ENCODE measurements around the gene SMTNL1.

GRCh38 chr11:57508341-57509170 lies 28.8 kb upstream of the SMTNL1 start:
- no peak for TF ChIP-seq CTCF (IDR thresholded peaks at IDR 0.05; ENCODE audit: low read length)
- no peak for TF ChIP-seq EZH2 (optimal IDR thresholded peaks at IDR 0.05; ENCODE audit: low read depth, low read length)
- TF ChIP-seq EZH2phosphoT487 (IDR thresholded peaks at IDR 0.05; ENCODE audit: low read length) = no peak

All from MM.1S (cell line).